Thoracic aorta (tissue), 2 donors: ENCODE data around the gene WDR7. TPM values are rescaled to one million over a fixed set of nuclear protein-coding genes. Genes with fewer than 3 reads are reported as not detected.

Experiments
- ATAC-seq: fragments of 150-250 bp; one replicate; pipeline ENCODE4 v1.8.0; 2017; ENCODE audit warnings: low read depth; ENCODE audit not compliant: insufficient number of reproducible peaks, low FRiP score
- DNase-seq: peaks from one replicate; pipeline ENCODE4 v3.0.0-alpha.2; 2020; ENCODE audit warnings: low spot score
- H3K27ac ChIP-seq, 2 donors: fragments of 200-600 bp; sonication (generic); 1 replicate in 1 of 2; 2 replicates in 1 of 2; pipeline ENCODE4 v1.5.1; 2016; ENCODE audit warnings: mild to moderate bottlenecking in 2 of 2, moderate library complexity in 2 of 2
- H3K27me3 ChIP-seq: fragments of 200-600 bp; sonication (generic); replicated peaks from 2 replicates; pipeline ENCODE4 v1.6.0; 2016; ENCODE audit warnings: mild to moderate bottlenecking; ENCODE audit not compliant: insufficient read depth
- H3K36me3 ChIP-seq: fragments of 200-600 bp; sonication (generic); one replicate; pipeline ENCODE4 v1.5.1; 2016
- H3K4me1 ChIP-seq, 2 donors: fragments of 200-600 bp; sonication (generic); 1 replicate in 1 of 2; 2 replicates in 1 of 2; pipeline versions ENCODE4 v1.5.1 to v1.6.0; 2016; ENCODE audit warnings: low read depth in 2 of 2, mild to moderate bottlenecking in 1 of 2; ENCODE audit not compliant: control insufficient read depth in 1 of 2
- H3K4me3 ChIP-seq: fragments of 200-600 bp; sonication (generic); 2 replicates; pipeline ENCODE4 v1.5.1; 2016; ENCODE audit warnings: mild to moderate bottlenecking
- H3K9me3 ChIP-seq: fragments of 200-600 bp; sonication (generic); 2 replicates; pipeline ENCODE4 v1.5.1; 2016
- total RNA-seq, 2 donors: library from RNA; depleted of rRNA; stranded (reverse); fragments of >200 nt; gene quantifications; one replicate each; pipeline versions ENCODE4 v1.1.0 to v1.2.3, GENCODE V29; 2016
- TF ChIP-seq, protein P1 (sequence below): fragments of 200-600 bp; sonication (generic); IDR thresholded peaks from one replicate; pipeline ENCODE4 v1.5.1; 2019; ENCODE audit warnings: antibody characterized with exemption

The WDR7 gene
- total RNA-seq, 2 donors from 2014 or later: 33.2 to 73.1 TPM

DNA sequence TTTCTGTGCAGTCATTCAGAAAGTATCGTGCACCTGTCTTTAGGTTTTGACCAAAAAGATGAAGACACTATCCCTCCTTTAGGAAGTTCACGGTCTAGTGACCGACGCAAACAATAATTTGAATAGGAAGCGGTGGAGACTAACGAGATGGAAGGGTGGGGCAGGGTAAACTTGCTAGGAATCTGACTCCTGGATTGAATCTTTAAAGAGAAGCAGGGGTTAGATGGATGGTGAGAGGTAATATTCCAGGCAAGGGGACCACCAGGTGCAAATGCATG, 12.1 kb upstream of the WDR7 start:
- no peak for DNase-seq

DNA sequence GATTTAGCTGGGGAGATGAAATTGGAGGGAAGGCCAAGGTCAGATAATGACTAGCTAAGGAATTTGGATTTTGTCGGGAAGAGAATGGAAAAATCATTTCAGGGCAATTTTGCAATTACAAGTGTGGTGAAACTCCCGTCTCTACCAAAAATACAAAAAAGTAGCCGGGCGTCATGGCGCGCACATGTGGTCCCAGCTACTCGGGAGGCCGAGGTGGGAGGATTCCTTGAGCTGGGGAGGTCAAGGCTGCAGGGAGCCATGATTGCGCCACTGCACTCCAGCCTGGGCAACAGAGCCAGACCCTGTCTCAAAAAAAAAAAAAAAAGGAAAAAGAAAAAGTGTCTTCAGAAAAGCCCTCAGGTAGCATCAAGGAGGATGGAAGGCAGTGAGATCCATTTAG, 11.6 kb upstream of the WDR7 start:
- no peaks in the 10 kb centered on the region for H3K27me3 ChIP-seq
- H3K4me1 ChIP-seq: peaks cover 16 to 25% of the 10 kb centered on the region in 2 donors
- H3K36me3 ChIP-seq: no peaks in the 10 kb centered on the region
- no peaks in the 10 kb centered on the region for H3K9me3 ChIP-seq
- H3K4me3 ChIP-seq: no peak overlapping the region
- TF ChIP-seq, protein P1, sequence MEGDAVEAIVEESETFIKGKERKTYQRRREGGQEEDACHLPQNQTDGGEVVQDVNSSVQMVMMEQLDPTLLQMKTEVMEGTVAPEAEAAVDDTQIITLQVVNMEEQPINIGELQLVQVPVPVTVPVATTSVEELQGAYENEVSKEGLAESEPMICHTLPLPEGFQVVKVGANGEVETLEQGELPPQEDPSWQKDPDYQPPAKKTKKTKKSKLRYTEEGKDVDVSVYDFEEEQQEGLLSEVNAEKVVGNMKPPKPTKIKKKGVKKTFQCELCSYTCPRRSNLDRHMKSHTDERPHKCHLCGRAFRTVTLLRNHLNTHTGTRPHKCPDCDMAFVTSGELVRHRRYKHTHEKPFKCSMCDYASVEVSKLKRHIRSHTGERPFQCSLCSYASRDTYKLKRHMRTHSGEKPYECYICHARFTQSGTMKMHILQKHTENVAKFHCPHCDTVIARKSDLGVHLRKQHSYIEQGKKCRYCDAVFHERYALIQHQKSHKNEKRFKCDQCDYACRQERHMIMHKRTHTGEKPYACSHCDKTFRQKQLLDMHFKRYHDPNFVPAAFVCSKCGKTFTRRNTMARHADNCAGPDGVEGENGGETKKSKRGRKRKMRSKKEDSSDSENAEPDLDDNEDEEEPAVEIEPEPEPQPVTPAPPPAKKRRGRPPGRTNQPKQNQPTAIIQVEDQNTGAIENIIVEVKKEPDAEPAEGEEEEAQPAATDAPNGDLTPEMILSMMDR: no peak
- H3K27ac ChIP-seq: no peak overlapping the region
- DNase-seq (no peak), ATAC-seq (no peak)

More for the DNA sequence above, 12.1 kb upstream of the WDR7 start:
- ATAC-seq: peak; percentile 0
- H3K4me1 ChIP-seq: peaks cover 20 to 30% of the 10 kb centered on the region in 2 donors
- TF ChIP-seq, protein P1: no peak
- no peaks in the 10 kb centered on the region for H3K9me3 ChIP-seq
- H3K4me3 ChIP-seq: peak overlapping the region; percentile 99
- H3K27me3 ChIP-seq: no peaks in the 10 kb centered on the region
- no peaks in the 10 kb centered on the region for H3K36me3 ChIP-seq
- peak overlapping the region; percentile 80 to 85 for H3K27ac ChIP-seq

DNA sequence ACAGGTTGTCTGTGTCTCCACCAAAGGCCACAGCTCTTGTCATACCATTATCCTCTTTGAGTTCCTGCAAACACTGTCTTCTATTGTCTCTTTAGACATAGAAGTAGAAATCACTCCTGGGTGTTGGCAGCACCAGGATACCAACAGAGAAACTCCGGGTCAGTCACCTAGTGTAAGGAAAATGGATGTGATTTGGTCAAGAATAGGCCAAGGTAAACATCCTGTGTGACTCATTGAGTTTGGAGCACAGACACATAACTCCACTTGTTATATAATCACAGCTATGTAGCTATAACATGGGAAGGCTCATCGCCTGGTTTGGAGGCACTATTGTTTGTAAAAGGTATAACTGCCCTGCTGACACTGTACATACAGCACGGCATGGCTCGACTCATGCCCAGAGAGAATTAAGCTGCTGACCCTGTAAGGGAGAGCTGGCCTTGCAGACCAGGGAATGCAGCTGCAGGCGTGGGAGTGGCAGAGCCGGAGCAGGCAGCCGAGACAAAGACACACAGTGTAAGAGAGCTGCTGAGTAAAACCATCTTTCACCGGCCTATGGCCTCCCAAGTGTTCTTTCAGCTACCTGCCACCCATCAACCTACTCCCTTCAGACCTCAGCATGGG, 9.3 kb upstream of the WDR7 start:
- Histone ChIP-seq H3K4me1 (peaks cover 4 to 8% of the 10 kb centered on the region in 2 donors), H3K36me3 (no peaks in the 10 kb centered on the region), H3K4me3 (no peak overlapping the region), H3K27ac (no peak overlapping the region), H3K9me3 (no peaks in the 10 kb centered on the region), H3K27me3 (no peaks in the 10 kb centered on the region)
- ATAC-seq (no peak), DNase-seq (no peak)
- TF ChIP-seq, protein P1: no peak

DNA sequence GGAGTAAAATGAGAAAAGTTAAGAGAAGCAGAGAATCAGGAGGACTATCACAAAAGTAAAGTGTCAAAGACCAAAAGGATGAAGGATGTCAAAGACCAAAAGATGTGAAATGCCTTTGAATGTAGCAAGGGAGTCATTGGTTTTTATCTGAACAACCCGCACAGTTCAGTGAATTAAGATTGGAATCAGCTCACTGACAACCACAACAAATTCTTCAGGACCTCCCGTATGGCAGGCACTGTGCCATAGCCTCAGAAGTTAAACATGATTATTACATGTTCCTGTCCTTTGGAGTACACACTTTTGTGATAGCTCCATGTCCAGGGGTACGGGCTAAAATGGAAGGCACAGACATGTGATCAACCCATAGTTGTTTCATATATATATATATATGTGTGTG, 7.8 kb upstream of the WDR7 start:
- ATAC-seq (no peak), DNase-seq (no peak)
- H3K4me3 ChIP-seq: no peak overlapping the region
- no peaks in the 10 kb centered on the region for H3K36me3 ChIP-seq
- H3K9me3 ChIP-seq: no peaks in the 10 kb centered on the region
- TF ChIP-seq, protein P1: no peak
- peaks cover 3 to 4% of the 10 kb centered on the region in 2 donors for H3K4me1 ChIP-seq
- H3K27ac ChIP-seq: no peak overlapping the region
- H3K27me3 ChIP-seq: no peaks in the 10 kb centered on the region

DNA sequence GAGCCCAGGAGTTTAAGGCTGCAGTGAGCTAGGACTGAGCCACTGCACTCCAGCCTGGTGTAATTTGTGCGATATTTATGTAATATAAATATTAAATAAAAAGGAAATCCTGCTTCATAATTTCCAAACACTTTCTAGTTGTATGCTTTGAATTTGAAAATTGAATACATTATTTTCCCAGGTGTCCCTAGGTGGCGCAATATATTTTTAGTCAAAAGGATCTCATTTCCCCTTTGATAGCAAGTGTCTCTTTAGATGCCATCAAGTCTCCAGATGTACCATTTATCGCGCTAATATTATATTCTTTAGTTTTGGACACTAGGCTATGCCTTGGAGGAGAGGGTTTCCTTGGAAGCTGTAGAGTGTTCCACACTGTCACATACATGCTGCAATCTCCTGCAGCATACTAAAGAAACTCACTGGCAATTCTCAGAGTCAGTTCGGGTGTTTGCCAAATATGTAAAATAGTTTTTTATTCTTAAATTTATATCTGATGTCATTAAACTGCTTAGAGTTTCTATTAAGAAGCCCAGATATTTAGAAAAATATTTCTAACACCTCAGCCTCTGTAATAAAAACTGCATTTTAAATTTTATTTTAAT, 5.6 kb upstream of the WDR7 start:
- H3K4me1 ChIP-seq: no peaks in the 10 kb centered on the region
- no peak for ATAC-seq
- no peaks in the 10 kb centered on the region for H3K9me3 ChIP-seq
- no peak overlapping the region for H3K27ac ChIP-seq
- TF ChIP-seq, protein P1: no peak
- no peaks in the 10 kb centered on the region for H3K27me3 ChIP-seq
- no peaks in the 10 kb centered on the region for H3K36me3 ChIP-seq
- DNase-seq: no peak
- no peak overlapping the region for H3K4me3 ChIP-seq
